IMR-90 (cell line): Measurements from ENCODE around the gene BRD3. TPM values are rescaled to one million over a fixed set of nuclear protein-coding genes. Genes with fewer than 3 reads are reported as not detected.

Experiments
- ATAC-seq: fragments of 200-7000 bp; cut with Tn5 transposase; 2 replicates; pipeline ENCODE4 v1.9.1; 2020; ENCODE audit warnings: low read depth, mild to moderate bottlenecking, moderate library complexity
- BruUV-seq: library from RNA; stranded (reverse); fragments of 400-500 nt; replicated peaks from 2 replicates; lab custom pipeline; 2021; lab: Mats Ljungman, UMichigan
- CTCF ChIA-PET: fragments of 300-600 bp; formaldehyde crosslinking; extraction: SDS; loops from one replicate; lab custom pipeline; 2021; ENCODE audit warnings: antibody characterized with exemption; lab: Yijun Ruan, JAX
- POLR2A ChIA-PET: fragments of 300-600 bp; sonication (Branson Sonifier 250); formaldehyde crosslinking; loops from one replicate; lab custom pipeline; 2022; ENCODE audit warnings: antibody characterized with exemption; ENCODE audit not compliant: unreplicated experiment; lab: Charles Lee
- DNase-seq: peaks from one replicate; pipeline ENCODE4 v3.0.0; 2013
- H2AFZ ChIP-seq: replicated peaks from 2 replicates; pipeline ENCODE3; 2013; ENCODE audit warnings: low read length, mild to moderate bottlenecking; ENCODE audit not compliant: poor library complexity
- H2AK5ac ChIP-seq: 2 replicates; pipeline ENCODE4 v1.6.1; 2013; ENCODE audit warnings: low read depth, low read length, inconsistent platforms
- H2AK9ac ChIP-seq: replicated peaks from 2 replicates; pipeline ENCODE3; 2013; ENCODE audit warnings: mild to moderate bottlenecking, low read depth, low read length, moderate library complexity; ENCODE audit not compliant: poor library complexity
- H2BK120ac ChIP-seq: 2 replicates; pipeline ENCODE4 v1.6.1; 2013; ENCODE audit warnings: low read depth, low read length, inconsistent platforms
- H2BK15ac ChIP-seq: 3 replicates; pipeline ENCODE4 v1.6.1; 2013; ENCODE audit warnings: low read depth, low read length, inconsistent platforms
- H2BK20ac ChIP-seq: 2 replicates; pipeline ENCODE4 v1.6.1; 2013; ENCODE audit warnings: low read depth, mild to moderate bottlenecking, inconsistent platforms, low read length, moderate library complexity
- H2BK5ac ChIP-seq: 2 replicates; pipeline ENCODE4 v1.6.1; 2013; ENCODE audit warnings: mild to moderate bottlenecking, low read depth, low read length, inconsistent platforms; ENCODE audit not compliant: poor library complexity, severe bottlenecking
- H3K14ac ChIP-seq: replicated peaks from 2 replicates; pipeline ENCODE4 v1.6.1; 2013; ENCODE audit warnings: low read depth, low read length, inconsistent platforms
- H3K18ac ChIP-seq: 2 replicates; pipeline ENCODE4 v1.6.1; 2013; ENCODE audit warnings: low read depth, low read length, control low read depth
- H3K23ac ChIP-seq: 2 replicates; pipeline ENCODE4 v1.6.1; 2013; ENCODE audit warnings: low read depth, low read length, inconsistent platforms
- H3K27ac ChIP-seq: 2 replicates; pipeline ENCODE4 v1.5.1; 2013; ENCODE audit warnings: mild to moderate bottlenecking, control low read depth, low read length; ENCODE audit not compliant: insufficient read depth
- H3K27me3 ChIP-seq: 2 replicates; pipeline ENCODE4 v1.6.1; 2013; ENCODE audit warnings: low read length; ENCODE audit not compliant: control insufficient read depth, insufficient read depth
- H3K36me3 ChIP-seq: 2 replicates; pipeline ENCODE4 v1.6.1; 2013; ENCODE audit warnings: low read length, mixed read lengths; ENCODE audit not compliant: control insufficient read depth, insufficient read depth
- H3K4ac ChIP-seq: 2 replicates; pipeline ENCODE4 v1.6.1; 2013; ENCODE audit warnings: low read depth, low read length, inconsistent platforms
- H3K4me1 ChIP-seq: 2 replicates; pipeline ENCODE4 v1.6.1; 2013; ENCODE audit warnings: low read length, mixed read lengths; ENCODE audit not compliant: control insufficient read depth, insufficient read depth
- H3K4me2 ChIP-seq: 2 replicates; pipeline ENCODE4 v1.6.1; 2013; ENCODE audit warnings: low read depth, mild to moderate bottlenecking, control low read depth, low read length, moderate library complexity
- H3K4me3 ChIP-seq: 2 replicates; pipeline ENCODE4 v1.5.1; 2013; ENCODE audit warnings: low read depth, mild to moderate bottlenecking, control low read depth, low read length, moderate library complexity; ENCODE audit not compliant: insufficient read depth
- H3K56ac ChIP-seq: 2 replicates; pipeline ENCODE4 v1.6.1; 2013; ENCODE audit warnings: low read length, inconsistent platforms; ENCODE audit not compliant: insufficient read depth; ENCODE audit errors: extremely low read depth
- H3K79me1 ChIP-seq, 2 experiments: 2 replicates each; pipeline ENCODE4 v1.6.1; 2013; ENCODE audit warnings: low read length in 2 of 2, inconsistent platforms in 1 of 2, low read depth in 1 of 2
- H3K9ac ChIP-seq: 2 replicates; pipeline ENCODE4 v1.6.1; 2013; ENCODE audit warnings: low read depth, low read length, control low read depth
- H3K9me1 ChIP-seq: 2 replicates; pipeline ENCODE4 v1.6.1; 2013; ENCODE audit warnings: low read length, inconsistent platforms; ENCODE audit not compliant: insufficient read depth
- H3K9me3 ChIP-seq: 2 replicates; pipeline ENCODE4 v1.6.1; 2013; ENCODE audit warnings: low read length; ENCODE audit not compliant: control insufficient read depth, insufficient read depth
- H4K20me1 ChIP-seq: 2 replicates; pipeline ENCODE4 v1.6.1; 2013; ENCODE audit warnings: low read length, inconsistent platforms; ENCODE audit not compliant: insufficient read depth
- H4K5ac ChIP-seq: 2 replicates; pipeline ENCODE4 v1.6.1; 2013; ENCODE audit warnings: mild to moderate bottlenecking, low read depth, low read length, control low read depth
- H4K8ac ChIP-seq, 2 experiments: 2 replicates each; pipeline ENCODE4 v1.6.1; 2013; ENCODE audit warnings: low read depth in 2 of 2, low read length in 2 of 2, control low read depth in 1 of 2, inconsistent platforms in 1 of 2
- H4K91ac ChIP-seq: 2 replicates; pipeline ENCODE4 v1.6.1; 2013; ENCODE audit warnings: low read depth, low read length, inconsistent platforms; ENCODE audit not compliant: insufficient read depth
- BHLHE40 ChIP-seq: fragments of 150-350 bp; IDR thresholded peaks from 2 replicates; pipeline ENCODE4 v1.6.1; 2016; ENCODE audit warnings: mild to moderate bottlenecking, low read depth, low read length
- CEBPB ChIP-seq: IDR thresholded peaks from 2 replicates; pipeline ENCODE4 v1.6.1; 2012; ENCODE audit warnings: low read depth, low read length, improper control_type of control experiment
- CTCF ChIP-seq: conservative IDR thresholded peaks from 2 replicates; pipeline ENCODE4 v1.5.1; 2012; ENCODE audit warnings: mild to moderate bottlenecking, low read depth, low read length, improper control_type of control experiment
- ELK1 ChIP-seq: fragments of 150-350 bp; IDR thresholded peaks from 2 replicates; pipeline ENCODE4 v1.6.1; 2016; ENCODE audit warnings: low read depth, mild to moderate bottlenecking, low read length, moderate library complexity, borderline replicate concordance
- FOS ChIP-seq: fragments of 150-350 bp; IDR thresholded peaks from 2 replicates; pipeline ENCODE4 v1.6.1; 2016; ENCODE audit warnings: low read depth, low read length
- MAFK ChIP-seq: IDR thresholded peaks from 2 replicates; pipeline ENCODE4 v1.6.1; 2012; ENCODE audit warnings: low read depth, low read length, improper control_type of control experiment
- NFE2L2 ChIP-seq: fragments of 150-350 bp; IDR thresholded peaks from 2 replicates; pipeline ENCODE4 v1.6.1; 2016; ENCODE audit warnings: low read depth, mild to moderate bottlenecking, low read length
- POLR2A ChIP-seq: IDR thresholded peaks from 2 replicates; pipeline ENCODE4 v1.6.1; 2012; ENCODE audit warnings: mild to moderate bottlenecking, low read depth, low read length
- RAD21 ChIP-seq: IDR thresholded peaks from 2 replicates; pipeline ENCODE4 v1.6.1; 2012; ENCODE audit warnings: low read length, improper control_type of control experiment
- WGBS, 2 experiments: methylation state at CpG; one replicate each; pipeline versions ENCODE4 v1.1.5 to v1.1.7; 2013; ENCODE audit warnings: missing lambda C conversion rate in 2 of 2; ENCODE audit not compliant: insufficient read length in 1 of 2; ENCODE audit errors: extremely low coverage in 2 of 2; 5-methylcytosine and 5-hydroxymethylcytosine counted together
- dilution Hi-C: fragments of 300-500 bp; cut with HindIII; formaldehyde crosslinking; loops from one replicate; pipeline ENCODE4 v1.14.3; 2018; ENCODE audit warnings: low sequenced_read_pairs; ENCODE audit not compliant: unreplicated experiment
- in situ Hi-C: fragments of 300-500 bp; cut with MboI; formaldehyde crosslinking; loops from 3 replicates; pipeline ENCODE4 v1.14.3; 2019; ENCODE audit warnings: low sequenced_read_pairs, inconsistent platforms, mixed read lengths
- intact Hi-C: fragments of 100-400 bp; cut with micrococcal nuclease; formaldehyde crosslinking; loops from 2 replicates; pipeline ENCODE4 v1.10.0; 2022
- polyA plus RNA-seq, 3 experiments: library from polyadenylated mRNA; depleted of rRNA; stranded (reverse); fragments of >200 nt; gene quantifications; 2 replicates each; pipeline ENCODE4 v1.2.3, GENCODE V29; 2012; ENCODE audit warnings: low replicate concordance in 1 of 3
- total RNA-seq: library from RNA; depleted of rRNA; stranded (reverse); fragments of >200 nt; gene quantifications from 2 replicates; pipeline ENCODE4 v1.2.3, GENCODE V29; 2012

BRD3 gene
- total and polyA plus RNA-seq, 2 of the 4 experiments (the other 2 are of a cell fraction), result 2.2 to 7.1 TPM

GRCh38 chr9:134035041-134036039 is 32.5 kb downstream of the BRD3 start:
- ChIA-PET CTCF (no interaction called here), POLR2A (no interaction called here)
- peaks cover 62% of the 10 kb centered on the region for H3K36me3 ChIP-seq
- H3K14ac ChIP-seq, result no peak overlapping the region
- no peak overlapping the region for H2AK9ac ChIP-seq
- dilution Hi-C loops, result no loop called here
- no peak overlapping the region for H3K4me2 ChIP-seq
- no peak overlapping the region for H3K18ac ChIP-seq
- H2AFZ ChIP-seq, result no peak overlapping the region
- H3K27ac ChIP-seq, result no peak overlapping the region
- H4K8ac ChIP-seq, result no peak overlapping the region
- no peak overlapping the region for H3K9ac ChIP-seq
- no peaks in the 10 kb centered on the region for H3K9me3 ChIP-seq
- no peak for DNase-seq
- H2AK5ac ChIP-seq, result no peak overlapping the region
- no peak for ATAC-seq
- no peak overlapping the region for H2BK5ac ChIP-seq
- no peak overlapping the region for H4K5ac ChIP-seq
- BruUV-seq, result no TSS peak
- no peak overlapping the region for H3K4me3 ChIP-seq
- H3K79me1 ChIP-seq, result peaks cover 0 to 3% of the 10 kb centered on the region in 2 experiments; a peak in 1 of 4 replicates
- intact Hi-C loops, result no loop called here
- H3K27me3 ChIP-seq, result no peaks in the 10 kb centered on the region
- no peaks in the 10 kb centered on the region for H3K9me1 ChIP-seq
- H3K4me1 ChIP-seq, result no peaks in the 10 kb centered on the region
- H2BK15ac ChIP-seq, result no peak overlapping the region
- no peak overlapping the region for H3K56ac ChIP-seq
- H2BK120ac ChIP-seq, result no peak overlapping the region
- no peak overlapping the region for H2BK20ac ChIP-seq
- WGBS, 2 experiments, result 95% methylated on average over 18 of the region's 28 CpGs; no CpG with 5 or more reads in 1 of the 2 experiments
- no peak overlapping the region for H4K91ac ChIP-seq
- no peak overlapping the region for H3K4ac ChIP-seq
- no peaks in the 10 kb centered on the region; the same call in 1 of the 2 replicates for H4K20me1 ChIP-seq
- in situ Hi-C loops, result no loop called here
- H3K23ac ChIP-seq, result no peak overlapping the region
- no peak for TF ChIP-seq FOS
- no peak for TF ChIP-seq POLR2A
- no peak for TF ChIP-seq NFE2L2
- no peak for TF ChIP-seq RAD21
- no peak for TF ChIP-seq CEBPB
- no peak for TF ChIP-seq BHLHE40
- TF ChIP-seq MAFK, result no peak
- TF ChIP-seq ELK1, result no peak
- TF ChIP-seq CTCF, result no peak
